SK-N-SH (cell line): ENCODE results near the gene PARVB. TPM values are rescaled to one million over a fixed set of nuclear protein-coding genes. Genes with fewer than 3 reads are reported as not detected.

Experiments used
- CTCF ChIA-PET: fragments of 300-600, 350-600 bp; formaldehyde crosslinking; extraction: SDS; loops from one replicate; lab custom pipeline; 2021; lab: Yijun Ruan, JAX
- POLR2A ChIA-PET: fragments of 350-600 bp; sonication (Branson Sonifier 250); formaldehyde crosslinking; extraction: SDS; loops from one replicate; lab custom pipeline; 2020; ENCODE audit warnings: antibody characterized with exemption, inconsistent platforms; lab: Yijun Ruan, JAX
- DNase-seq: peaks from one replicate; pipeline ENCODE4 v3.0.0; 2012
- H2AFZ ChIP-seq: fragments of 200-600 bp; sonication (generic); 2 replicates; pipeline ENCODE4 v1.8.1; 2016; ENCODE audit warnings: antibody characterized with exemption, mild to moderate bottlenecking, low read depth
- H3F3A ChIP-seq: fragments of 200-600 bp; sonication (generic); replicated peaks from 2 replicates; pipeline ENCODE3; 2016; ENCODE audit warnings: antibody characterized with exemption, mild to moderate bottlenecking; ENCODE audit not compliant: insufficient read depth
- H3K27ac ChIP-seq, 2 experiments: fragments of 200-500 bp in 1 of 2; fragments of 200-600 bp in 1 of 2; sonication (Bioruptor generic) in 1 of 2; sonication (generic), shearing (Covaris generic) in 1 of 2; 2 replicates each; pipeline versions ENCODE4 v1.5.1 to v1.6.1; 2014 to 2016; ENCODE audit warnings: low read depth in 2 of 2, inconsistent platforms in 1 of 2, low read length in 1 of 2, mild to moderate bottlenecking in 1 of 2, mixed read lengths in 1 of 2
- H3K27me3 ChIP-seq: fragments of 200-600 bp; sonication (generic), shearing (Covaris generic); 2 replicates; pipeline ENCODE4 v1.6.1; 2016; ENCODE audit warnings: mixed run types; ENCODE audit not compliant: insufficient read depth
- H3K36me3 ChIP-seq, 2 experiments: fragments of 200-500 bp in 1 of 2; fragments of 200-600 bp in 1 of 2; sonication (Bioruptor generic) in 1 of 2; sonication (generic) in 1 of 2; replicated peaks in 1 of 2; 2 replicates each; pipeline versions ENCODE3 to v1.5.1; 2014 to 2016; ENCODE audit warnings: low read length in 1 of 2, mild to moderate bottlenecking in 1 of 2; ENCODE audit not compliant: insufficient read depth in 2 of 2, control insufficient read depth in 1 of 2
- H3K4me1 ChIP-seq, 2 experiments: fragments of 200-500 bp in 1 of 2; fragments of 200-600 bp in 1 of 2; sonication (Bioruptor generic) in 1 of 2; sonication (generic), shearing (Covaris generic) in 1 of 2; 2 replicates each; pipeline versions ENCODE4 v1.5.1 to v1.6.1; 2014 to 2016; ENCODE audit warnings: low read depth in 1 of 2, low read length in 1 of 2, mixed run types in 1 of 2; ENCODE audit not compliant: insufficient read depth in 2 of 2, control insufficient read depth in 1 of 2
- H3K4me2 ChIP-seq: fragments of 200-600 bp; sonication (generic), shearing (Covaris generic); 2 replicates; pipeline ENCODE4 v1.6.1; 2017; ENCODE audit warnings: mixed run types
- H3K4me3 ChIP-seq, 2 experiments: fragments of 200-500 bp in 1 of 2; fragments of 200-600 bp in 1 of 2; sonication (Bioruptor generic) in 1 of 2; sonication (generic), shearing (Covaris generic) in 1 of 2; 2 replicates each; pipeline versions ENCODE4 v1.5.1 to v1.8.1; 2014 to 2016; ENCODE audit warnings: low read depth in 2 of 2, inconsistent platforms in 1 of 2, low read length in 1 of 2, mild to moderate bottlenecking in 1 of 2, mixed read lengths in 1 of 2, moderate library complexity in 1 of 2
- H3K79me2 ChIP-seq: fragments of 200-600 bp; sonication (generic); 2 replicates; pipeline ENCODE4 v1.8.1; 2017; ENCODE audit warnings: mild to moderate bottlenecking; ENCODE audit not compliant: insufficient read depth
- H3K9ac ChIP-seq: fragments of 200-600 bp; sonication (generic); 2 replicates; pipeline ENCODE4 v1.6.1; 2017; ENCODE audit warnings: mixed run types
- H3K9me2 ChIP-seq: fragments of 200-600 bp; sonication (generic); 2 replicates; pipeline ENCODE4 v1.6.1; 2017; ENCODE audit warnings: mixed run types
- H3K9me3 ChIP-seq: fragments of 200-600 bp; sonication (generic); 2 replicates; pipeline ENCODE4 v1.6.1; 2017; ENCODE audit warnings: mixed run types, mild to moderate bottlenecking, moderate library complexity
- H4K20me1 ChIP-seq: fragments of 200-600 bp; sonication (generic); 2 replicates; pipeline ENCODE4 v1.6.1; 2017; ENCODE audit warnings: mild to moderate bottlenecking, mixed run types; ENCODE audit not compliant: insufficient read depth
- CHD2 ChIP-seq: fragments of 150-350 bp; IDR thresholded peaks from 2 replicates; pipeline ENCODE4 v1.6.1; 2018; ENCODE audit warnings: low read length; ENCODE audit not compliant: partially characterized antibody
- ELF1 ChIP-seq: IDR thresholded peaks from 2 replicates; pipeline ENCODE4 v1.4.0; 2012
- EZH2phosphoT487 ChIP-seq: fragments of 200-600 bp; sonication (generic); IDR thresholded peaks from 2 replicates; pipeline ENCODE4 v1.6.1; 2017; ENCODE audit warnings: low read depth, mixed run types, mild to moderate bottlenecking, antibody characterized with exemption, moderate library complexity, borderline replicate concordance
- GABPA ChIP-seq: IDR thresholded peaks from 2 replicates; pipeline ENCODE4 v1.4.0; 2012; ENCODE audit warnings: low read depth, mild to moderate bottlenecking
- NFIC ChIP-seq: IDR thresholded peaks from 2 replicates; pipeline ENCODE4 v1.4.0; 2012; ENCODE audit warnings: borderline replicate concordance
- NRF1 ChIP-seq: IDR thresholded peaks from 2 replicates; pipeline ENCODE4 v1.6.1; 2012; ENCODE audit warnings: low read depth, mild to moderate bottlenecking, low read length
- PBX3 ChIP-seq: IDR thresholded peaks from 2 replicates; pipeline ENCODE4; 2012
- POLR2AphosphoS5 ChIP-seq: IDR thresholded peaks from 2 replicates; pipeline ENCODE4 v1.6.1; 2012; ENCODE audit warnings: low read depth, low read length
- SIN3A ChIP-seq: IDR thresholded peaks from 2 replicates; pipeline ENCODE4 v1.6.1; 2012; ENCODE audit warnings: low read depth, mild to moderate bottlenecking, low read length, moderate library complexity, borderline replicate concordance
- TAF1 ChIP-seq: IDR thresholded peaks from 2 replicates; pipeline ENCODE4 v1.6.1; 2012; ENCODE audit warnings: low read depth, mild to moderate bottlenecking, low read length, moderate library complexity, borderline replicate concordance
- USF1 ChIP-seq: IDR thresholded peaks from 2 replicates; pipeline ENCODE4 v1.4.0; 2012; ENCODE audit warnings: low read depth, borderline replicate concordance
- YY1 ChIP-seq: IDR thresholded peaks from 2 replicates; pipeline ENCODE4 v1.4.0; 2012; ENCODE audit warnings: low read depth, mild to moderate bottlenecking
- WGBS: methylation state at CpG from one replicate; pipeline ENCODE4 v1.1.6; 2017; ENCODE audit warnings: low lambda C conversion rate; 5-methylcytosine and 5-hydroxymethylcytosine counted together
- polyA plus RNA-seq, 3 experiments: library from polyadenylated mRNA; depleted of rRNA; stranded (reverse); fragments of >200 nt; gene quantifications; 2 replicates each; pipeline ENCODE4 v1.2.3, GENCODE V29; 2012
- TF ChIP-seq, protein P1 (sequence below): IDR thresholded peaks from 2 replicates; pipeline ENCODE4 v1.4.0; 2012; ENCODE audit warnings: low read depth, borderline replicate concordance
- TF ChIP-seq, protein P2 (sequence below): fragments of 200-600 bp; sonication (generic); IDR thresholded peaks from 2 replicates; pipeline ENCODE4 v1.6.1; 2017; ENCODE audit warnings: antibody characterized with exemption, mild to moderate bottlenecking, moderate library complexity

The PARVB gene
- polyA plus RNA-seq, 1 of the 3 experiments (the other 2 are of a cell fraction): 87.8 TPM

DNA sequence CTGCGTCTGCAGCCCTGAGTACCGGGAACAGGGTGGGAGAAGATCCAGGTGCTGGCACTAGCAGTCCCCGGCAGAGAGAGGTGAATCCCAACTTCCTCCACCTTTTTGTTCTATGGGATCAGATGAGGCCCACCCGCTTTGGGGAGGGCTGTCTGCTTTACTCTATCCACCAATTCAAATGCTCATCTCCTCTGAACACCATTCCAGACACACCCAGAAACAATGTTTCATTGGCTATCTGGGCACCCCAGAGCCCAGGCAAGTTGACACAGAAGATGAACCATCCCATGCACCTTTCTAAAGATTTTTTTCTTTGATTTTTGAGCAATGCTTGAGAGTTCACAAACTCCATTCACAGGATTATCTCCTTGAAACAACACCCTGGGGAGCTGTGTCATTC, 78.0 kb downstream of the PARVB start:
- CTCF ChIA-PET: interaction anchor here (1.9 to 2.4 kb wide), 2 partner anchors 16 to 109 kb away, joined by 7 to 14 read pairs; no protein-coding TSS in a partner anchor
- WGBS: 100% methylated on average over 4 of the region's 4 CpGs
- no peak for DNase-seq

More for the DNA sequence above, 78.0 kb downstream of the PARVB start:
- Histone ChIP-seq H3K4me2 (no peak overlapping the region), H3K4me3 (no peak overlapping the region), H2AFZ (no peak overlapping the region), H3K9me2 (no peaks in the 10 kb centered on the region), H3K4me1 (no peaks in the 10 kb centered on the region), H3K9ac (no peak overlapping the region), H4K20me1 (no peaks in the 10 kb centered on the region), H3F3A (no peaks in the 10 kb centered on the region), H3K27ac (no peak overlapping the region), H3K27me3 (no peaks in the 10 kb centered on the region), H3K36me3 (no peaks in the 10 kb centered on the region), H3K79me2 (no peaks in the 10 kb centered on the region), H3K9me3 (no peaks in the 10 kb centered on the region)
- POLR2A ChIA-PET: no interaction called here
- no peak for TF ChIP-seq PBX3
- TF ChIP-seq NFIC: no peak
- no peak for TF ChIP-seq EZH2phosphoT487
- TF ChIP-seq NRF1: no peak
- TF ChIP-seq ELF1: no peak
- no peak for TF ChIP-seq POLR2AphosphoS5
- TF ChIP-seq, protein P1, sequence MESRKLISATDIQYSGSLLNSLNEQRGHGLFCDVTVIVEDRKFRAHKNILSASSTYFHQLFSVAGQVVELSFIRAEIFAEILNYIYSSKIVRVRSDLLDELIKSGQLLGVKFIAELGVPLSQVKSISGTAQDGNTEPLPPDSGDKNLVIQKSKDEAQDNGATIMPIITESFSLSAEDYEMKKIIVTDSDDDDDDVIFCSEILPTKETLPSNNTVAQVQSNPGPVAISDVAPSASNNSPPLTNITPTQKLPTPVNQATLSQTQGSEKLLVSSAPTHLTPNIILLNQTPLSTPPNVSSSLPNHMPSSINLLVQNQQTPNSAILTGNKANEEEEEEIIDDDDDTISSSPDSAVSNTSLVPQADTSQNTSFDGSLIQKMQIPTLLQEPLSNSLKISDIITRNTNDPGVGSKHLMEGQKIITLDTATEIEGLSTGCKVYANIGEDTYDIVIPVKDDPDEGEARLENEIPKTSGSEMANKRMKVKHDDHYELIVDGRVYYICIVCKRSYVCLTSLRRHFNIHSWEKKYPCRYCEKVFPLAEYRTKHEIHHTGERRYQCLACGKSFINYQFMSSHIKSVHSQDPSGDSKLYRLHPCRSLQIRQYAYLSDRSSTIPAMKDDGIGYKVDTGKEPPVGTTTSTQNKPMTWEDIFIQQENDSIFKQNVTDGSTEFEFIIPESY: no peak
- TF ChIP-seq USF1: no peak
- no peak for TF ChIP-seq GABPA
- TF ChIP-seq CHD2: no peak
- TF ChIP-seq, protein P2, sequence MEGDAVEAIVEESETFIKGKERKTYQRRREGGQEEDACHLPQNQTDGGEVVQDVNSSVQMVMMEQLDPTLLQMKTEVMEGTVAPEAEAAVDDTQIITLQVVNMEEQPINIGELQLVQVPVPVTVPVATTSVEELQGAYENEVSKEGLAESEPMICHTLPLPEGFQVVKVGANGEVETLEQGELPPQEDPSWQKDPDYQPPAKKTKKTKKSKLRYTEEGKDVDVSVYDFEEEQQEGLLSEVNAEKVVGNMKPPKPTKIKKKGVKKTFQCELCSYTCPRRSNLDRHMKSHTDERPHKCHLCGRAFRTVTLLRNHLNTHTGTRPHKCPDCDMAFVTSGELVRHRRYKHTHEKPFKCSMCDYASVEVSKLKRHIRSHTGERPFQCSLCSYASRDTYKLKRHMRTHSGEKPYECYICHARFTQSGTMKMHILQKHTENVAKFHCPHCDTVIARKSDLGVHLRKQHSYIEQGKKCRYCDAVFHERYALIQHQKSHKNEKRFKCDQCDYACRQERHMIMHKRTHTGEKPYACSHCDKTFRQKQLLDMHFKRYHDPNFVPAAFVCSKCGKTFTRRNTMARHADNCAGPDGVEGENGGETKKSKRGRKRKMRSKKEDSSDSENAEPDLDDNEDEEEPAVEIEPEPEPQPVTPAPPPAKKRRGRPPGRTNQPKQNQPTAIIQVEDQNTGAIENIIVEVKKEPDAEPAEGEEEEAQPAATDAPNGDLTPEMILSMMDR: no peak
- no peak for TF ChIP-seq TAF1
- no peak for TF ChIP-seq SIN3A
- TF ChIP-seq YY1: no peak
